ENCODE measurements around the gene MUC16.
"Not testable (repeated sequence)": the region's sequence is repeated elsewhere in the genome, so short reads cannot be mapped to it uniquely, and the experiment has no call there.

MUC16 gene

DNA sequence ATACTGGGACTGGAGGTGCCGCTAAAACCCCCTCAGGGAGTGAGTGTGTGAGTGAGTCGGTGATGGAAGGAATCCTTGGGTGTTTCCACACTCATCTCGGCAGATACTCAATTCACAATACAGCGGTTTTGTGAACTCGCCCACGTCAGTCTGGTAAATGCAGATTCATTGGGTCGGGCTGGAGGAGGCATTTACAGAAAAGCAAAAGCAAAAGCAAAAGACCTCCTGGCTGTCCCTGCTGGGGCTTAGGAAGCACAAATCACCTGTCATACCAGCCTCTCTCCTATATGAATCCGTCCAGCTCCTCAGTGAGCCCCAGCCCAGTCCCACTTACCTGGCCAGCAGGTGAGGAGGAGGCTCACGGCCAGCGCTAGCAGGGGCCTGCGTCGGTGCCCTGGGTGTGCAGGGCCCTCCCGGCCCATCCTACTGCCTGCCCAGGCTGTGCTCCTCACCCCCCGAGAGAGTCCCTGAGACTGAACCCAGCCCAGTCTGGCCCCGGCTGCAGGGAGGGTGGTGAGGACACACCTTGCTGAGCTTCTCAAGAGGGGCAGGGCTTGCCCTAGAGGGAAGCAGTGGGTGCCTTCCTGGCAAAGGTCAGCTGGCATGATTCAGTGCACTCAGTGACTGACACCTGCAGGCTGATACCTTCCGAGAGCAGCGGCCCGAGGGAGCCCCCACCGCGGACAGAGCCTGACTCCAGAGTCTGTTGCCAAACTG is at the start of gene MUC16:
MUC16 (minus strand) TSS at position 475 of the 717 bp plus-strand sequence.
- H3K9me3 Mint-ChIP-seq = peaks cover 8% of the 10 kb centered on the region
- H3K4me1 Mint-ChIP-seq (ENCODE audit: low read depth) = no peaks in the 10 kb centered on the region
- no peaks in the 10 kb centered on the region for H3K36me3 Mint-ChIP-seq (ENCODE audit: low read depth)
- no peak within 1 kb of the TSS for H3K4me3 Mint-ChIP-seq
- H3K27ac Mint-ChIP-seq = no peak within 1 kb of the TSS
- no peaks in the 10 kb centered on the region for H3K27me3 Mint-ChIP-seq (ENCODE audit: low read depth)

DNA sequence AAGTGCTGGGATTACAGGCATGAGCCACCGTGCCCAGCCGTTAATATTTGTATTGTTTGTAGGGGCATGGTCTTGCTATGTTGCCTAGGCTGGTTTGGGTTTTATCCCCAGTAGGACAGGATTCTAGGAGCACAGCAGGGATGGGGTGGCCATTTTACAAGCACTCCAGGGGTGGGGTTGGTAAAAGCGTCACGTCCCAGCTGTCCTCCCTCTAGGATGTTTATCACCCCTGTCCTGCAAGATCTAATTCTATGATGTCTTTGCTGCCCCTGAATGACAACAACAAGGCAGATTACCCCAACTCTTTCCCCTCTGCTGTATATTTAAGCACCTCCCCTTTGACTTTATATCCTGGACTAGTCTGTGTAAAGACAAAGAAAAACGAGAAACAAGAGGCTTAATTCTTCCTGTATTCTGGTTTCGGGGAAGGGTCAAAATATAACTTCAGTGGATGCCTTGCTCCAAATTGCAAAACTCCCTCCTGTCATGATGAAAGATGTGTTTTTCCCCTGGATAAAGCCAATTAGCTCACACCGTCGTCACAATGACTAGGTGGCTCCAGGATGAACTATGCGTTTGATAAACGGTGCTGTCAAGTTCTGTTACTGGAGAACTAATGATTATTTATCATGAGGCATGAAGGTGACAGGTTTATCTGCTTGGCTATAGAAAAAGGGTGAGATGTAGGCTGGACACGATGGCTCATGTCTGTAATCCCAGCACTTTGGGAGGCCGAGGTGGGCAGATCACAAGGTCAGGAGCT is 48.9 kb upstream of the MUC16 start:
- no peaks in the 10 kb centered on the region for H3K4me1 Mint-ChIP-seq (ENCODE audit: low read depth)
- H3K9me3 Mint-ChIP-seq = peaks cover 4% of the 10 kb centered on the region
- no peaks in the 10 kb centered on the region for H3K36me3 Mint-ChIP-seq (ENCODE audit: low read depth)
- H3K27me3 Mint-ChIP-seq (ENCODE audit: low read depth) = no peaks in the 10 kb centered on the region
- no peak overlapping the region for H3K4me3 Mint-ChIP-seq
- no peak overlapping the region for H3K27ac Mint-ChIP-seq

DNA sequence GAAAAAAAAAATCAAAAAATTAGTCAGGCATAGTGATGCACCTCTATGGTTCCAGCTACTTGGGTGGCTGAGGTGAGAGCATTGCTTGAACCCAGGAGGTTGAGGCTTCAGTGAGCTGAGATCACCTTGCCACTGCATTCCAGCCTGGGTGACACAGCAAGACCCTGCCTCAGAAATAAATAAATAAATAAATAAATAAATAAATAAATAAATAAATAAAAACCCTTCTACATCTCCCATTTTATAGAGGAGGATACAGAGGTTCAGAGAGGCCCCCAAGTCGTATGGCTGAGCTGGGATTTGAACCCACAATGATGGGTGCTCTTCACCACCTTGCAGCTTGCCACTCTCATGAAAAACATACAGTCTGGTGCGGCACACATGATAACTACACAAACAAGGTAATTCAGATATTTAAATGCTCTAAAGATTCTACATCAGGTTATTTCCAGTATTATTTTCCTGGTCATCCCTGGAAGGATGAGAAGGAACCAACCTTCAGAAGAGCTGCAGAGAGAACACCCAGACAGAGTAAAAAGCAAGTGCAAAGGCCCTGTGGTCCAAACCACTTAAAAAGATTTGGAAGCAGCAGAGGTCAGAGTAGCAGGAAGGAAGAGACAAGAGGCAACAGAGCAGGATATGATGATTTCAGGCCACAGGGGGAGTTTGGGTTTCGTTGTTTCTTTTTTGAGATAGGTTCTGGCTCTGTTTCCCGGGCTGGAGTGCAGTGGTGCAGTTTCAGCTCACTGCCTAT is 47.5 kb upstream of the MUC16 start:
- peaks cover 4% of the 10 kb centered on the region for H3K9me3 Mint-ChIP-seq
- no peaks in the 10 kb centered on the region for H3K4me1 Mint-ChIP-seq (ENCODE audit: low read depth)
- no peaks in the 10 kb centered on the region for H3K27me3 Mint-ChIP-seq (ENCODE audit: low read depth)
- H3K27ac Mint-ChIP-seq = no peak overlapping the region
- no peak overlapping the region for H3K4me3 Mint-ChIP-seq
- H3K36me3 Mint-ChIP-seq (ENCODE audit: low read depth) = no peaks in the 10 kb centered on the region

DNA sequence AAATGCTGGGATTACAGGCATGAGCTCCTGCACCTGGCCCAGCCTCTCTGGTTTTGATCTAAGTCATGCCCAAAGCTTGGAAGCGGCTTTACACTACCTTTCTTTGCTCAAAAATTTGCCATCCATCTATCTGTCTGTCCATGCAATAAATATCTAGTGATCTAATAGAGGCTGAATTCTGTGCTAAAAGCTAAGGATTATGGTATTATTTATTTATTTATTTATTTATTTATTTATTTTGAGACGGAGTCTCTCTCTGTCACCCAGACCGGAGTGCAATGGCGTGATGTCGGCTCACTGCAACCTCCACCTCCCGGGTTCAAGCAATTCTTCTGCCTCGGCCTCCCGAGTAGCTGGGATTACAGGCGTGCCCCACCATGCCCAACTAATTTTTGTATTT is 45.9 kb upstream of the MUC16 start:
- not testable (repeated sequence) for H3K4me1 Mint-ChIP-seq (ENCODE audit: low read depth); H3K36me3 Mint-ChIP-seq (ENCODE audit: low read depth); H3K9me3 Mint-ChIP-seq; H3K27me3 Mint-ChIP-seq (ENCODE audit: low read depth); H3K27ac Mint-ChIP-seq; H3K4me3 Mint-ChIP-seq

DNA sequence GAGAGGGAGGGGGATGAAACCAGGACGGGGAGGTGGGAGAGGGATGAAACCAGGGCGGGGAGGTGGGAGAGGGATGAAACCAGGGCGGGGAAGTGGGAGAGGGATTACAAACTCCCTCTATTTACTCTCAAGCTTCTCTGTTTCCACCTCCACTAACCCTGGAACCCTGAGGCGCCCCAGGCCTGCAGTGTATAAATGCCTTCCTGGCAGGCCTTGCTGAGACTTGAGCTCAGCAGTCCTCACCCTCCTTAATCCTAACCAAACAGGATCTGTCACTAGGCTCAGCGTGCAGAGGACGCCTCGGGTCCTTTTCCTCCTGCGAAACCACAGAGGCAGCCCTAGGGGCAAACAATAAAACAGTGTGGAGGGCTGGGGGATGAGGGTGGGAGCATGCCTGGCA is 44.6 kb upstream of the MUC16 start:
- H3K36me3 Mint-ChIP-seq (ENCODE audit: low read depth) = no peaks in the 10 kb centered on the region
- H3K27ac Mint-ChIP-seq = no peak overlapping the region
- H3K4me3 Mint-ChIP-seq = no peak overlapping the region
- no peaks in the 10 kb centered on the region for H3K27me3 Mint-ChIP-seq (ENCODE audit: low read depth)
- H3K4me1 Mint-ChIP-seq (ENCODE audit: low read depth) = no peaks in the 10 kb centered on the region
- peaks cover 7% of the 10 kb centered on the region for H3K9me3 Mint-ChIP-seq

DNA sequence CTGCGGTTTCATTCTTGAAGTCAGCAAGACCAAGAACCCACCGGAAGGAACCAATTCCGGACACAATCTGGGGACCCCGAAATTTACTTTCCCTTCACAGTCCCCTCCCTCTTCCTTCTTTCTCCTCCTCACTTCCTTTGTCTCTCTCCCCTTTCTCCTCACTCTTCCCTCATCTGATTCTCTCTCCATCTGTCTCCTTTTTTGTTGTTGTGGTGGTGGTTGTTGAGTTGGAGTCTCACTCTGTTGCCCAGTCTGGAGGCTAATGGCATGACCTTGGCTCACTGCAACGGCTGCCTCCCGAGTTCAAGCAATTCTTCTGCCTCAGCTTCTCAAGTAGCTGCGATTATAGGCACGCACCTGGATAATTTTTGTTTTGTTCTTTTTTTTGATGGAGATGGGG is 44.0 kb upstream of the MUC16 start:
- Mint-ChIP-seq H3K9me3 (peaks cover 7% of the 10 kb centered on the region), H3K36me3 (ENCODE audit: low read depth) (no peaks in the 10 kb centered on the region)

DNA sequence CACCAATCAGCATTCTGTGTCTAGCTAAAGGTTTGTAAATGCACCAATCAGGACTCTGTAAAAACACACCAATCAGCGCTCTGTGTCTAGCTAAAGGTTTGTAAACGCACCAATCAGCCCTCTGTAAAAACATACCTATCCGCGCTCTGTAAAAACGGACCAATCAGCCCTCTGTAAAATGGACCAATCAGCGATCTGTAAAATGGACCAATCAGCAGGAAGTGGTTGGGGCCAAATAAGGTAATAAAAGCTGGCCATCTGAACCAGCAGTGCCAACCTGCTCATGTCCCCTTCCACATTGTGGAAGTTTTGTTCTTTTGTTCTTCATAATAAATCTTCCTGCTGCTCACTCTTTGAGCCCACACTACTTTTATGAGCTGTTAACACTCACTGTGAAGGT is 43.5 kb upstream of the MUC16 start:
- H3K27ac Mint-ChIP-seq; H3K4me1 Mint-ChIP-seq (ENCODE audit: low read depth); H3K9me3 Mint-ChIP-seq; H3K4me3 Mint-ChIP-seq; H3K36me3 Mint-ChIP-seq (ENCODE audit: low read depth); H3K27me3 Mint-ChIP-seq (ENCODE audit: low read depth): not testable (repeated sequence)

More for the DNA sequence above, 44.0 kb upstream of the MUC16 start:
- H3K4me3 Mint-ChIP-seq = no peak overlapping the region
- no peak overlapping the region for H3K27ac Mint-ChIP-seq
- H3K27me3 Mint-ChIP-seq (ENCODE audit: low read depth) = no peaks in the 10 kb centered on the region
- H3K4me1 Mint-ChIP-seq (ENCODE audit: low read depth) = no peaks in the 10 kb centered on the region

DNA sequence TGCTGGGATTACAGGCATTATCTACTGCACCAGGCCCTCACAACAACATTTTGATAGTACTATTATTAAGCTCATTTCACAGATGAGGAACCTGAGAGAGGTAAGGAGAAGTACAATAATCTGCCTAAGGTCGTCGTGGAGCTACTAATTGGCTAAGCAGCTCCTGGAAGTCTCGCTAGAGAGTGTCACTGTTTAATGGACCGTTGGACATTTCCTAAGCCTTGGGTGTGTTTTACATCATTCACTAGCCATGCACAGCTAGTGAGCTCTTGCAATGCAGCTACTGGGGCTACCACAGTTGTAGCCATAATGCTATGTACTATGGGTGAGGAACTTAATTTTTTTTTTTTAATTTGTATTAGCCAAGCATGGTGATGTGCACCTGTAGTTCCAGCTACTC is 42.7 kb upstream of the MUC16 start:
- Mint-ChIP-seq H3K36me3 (ENCODE audit: low read depth) (no peaks in the 10 kb centered on the region), H3K27ac (no peak overlapping the region), H3K27me3 (ENCODE audit: low read depth) (no peaks in the 10 kb centered on the region), H3K9me3 (peaks cover 7% of the 10 kb centered on the region), H3K4me1 (ENCODE audit: low read depth) (no peaks in the 10 kb centered on the region), H3K4me3 (no peak overlapping the region)

DNA sequence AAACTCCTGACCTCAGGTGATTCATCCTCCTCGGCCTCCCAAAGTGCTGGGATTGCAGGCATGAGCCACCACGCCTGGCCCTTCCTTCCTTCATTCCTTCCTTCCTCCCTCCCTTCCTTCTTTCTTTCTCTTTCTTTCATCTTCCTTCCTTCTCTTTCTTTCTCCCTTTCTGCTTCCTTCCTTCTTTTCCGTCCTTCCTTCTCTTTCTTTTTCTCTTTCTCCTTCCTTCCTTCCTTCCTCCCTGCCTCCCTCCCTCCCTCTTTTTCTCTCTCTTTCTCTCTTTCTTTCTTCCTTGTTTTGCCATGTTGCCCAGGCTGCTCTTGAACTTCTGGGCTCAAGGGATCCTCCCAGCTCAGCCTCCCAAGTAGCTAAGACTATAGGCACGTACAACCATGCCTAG is 36.5 kb upstream of the MUC16 start:
- H3K4me1 Mint-ChIP-seq (ENCODE audit: low read depth) = no peaks in the 10 kb centered on the region
- no peaks in the 10 kb centered on the region for H3K27me3 Mint-ChIP-seq (ENCODE audit: low read depth)
- peaks cover 3% of the 10 kb centered on the region for H3K9me3 Mint-ChIP-seq
- no peaks in the 10 kb centered on the region for H3K36me3 Mint-ChIP-seq (ENCODE audit: low read depth)
- H3K4me3 Mint-ChIP-seq = no peak overlapping the region
- H3K27ac Mint-ChIP-seq = no peak overlapping the region

DNA sequence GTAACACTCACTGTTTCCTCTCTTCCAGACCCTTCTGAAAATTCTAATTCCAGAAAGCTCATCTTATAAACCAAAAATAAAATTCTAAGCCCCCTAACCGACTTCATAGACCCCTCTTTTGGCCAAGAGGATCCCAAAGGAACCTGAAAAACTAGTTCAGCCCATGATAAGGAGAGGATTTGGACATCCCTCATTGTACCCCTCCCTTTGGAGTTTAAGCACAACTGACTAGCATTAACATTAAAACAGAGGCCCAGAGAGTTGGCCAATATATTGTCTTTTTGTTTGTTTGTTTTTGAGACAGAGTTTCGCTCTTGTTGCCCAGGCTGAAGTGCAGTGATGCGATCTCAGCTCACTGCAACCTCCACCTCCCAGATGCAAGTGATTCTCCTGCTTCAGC is 34.2 kb upstream of the MUC16 start:
- no peaks in the 10 kb centered on the region for H3K4me1 Mint-ChIP-seq (ENCODE audit: low read depth)
- no peak overlapping the region for H3K4me3 Mint-ChIP-seq
- no peak overlapping the region for H3K27ac Mint-ChIP-seq
- no peaks in the 10 kb centered on the region for H3K36me3 Mint-ChIP-seq (ENCODE audit: low read depth)
- H3K9me3 Mint-ChIP-seq = no peaks in the 10 kb centered on the region
- H3K27me3 Mint-ChIP-seq (ENCODE audit: low read depth) = no peaks in the 10 kb centered on the region

DNA sequence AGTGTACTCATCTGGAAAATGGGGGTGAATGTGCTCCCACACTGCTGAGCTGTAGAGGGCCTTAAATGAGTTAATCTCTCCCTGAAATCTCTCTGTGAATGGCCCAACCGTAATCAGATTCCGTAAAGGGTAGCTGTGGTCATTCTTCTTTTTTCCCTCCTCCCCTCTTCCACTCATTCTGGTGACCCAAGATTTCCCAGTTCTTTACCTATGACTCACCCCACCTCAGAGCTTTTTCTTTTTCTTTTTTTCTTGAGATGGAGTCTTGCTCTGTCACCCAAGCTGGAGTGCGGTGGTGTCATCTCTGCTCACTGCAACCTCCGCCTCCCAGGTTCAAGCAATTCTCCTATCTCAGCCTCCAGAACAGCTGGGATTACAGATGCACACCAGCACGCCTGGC is 33.3 kb upstream of the MUC16 start:
- H3K36me3 Mint-ChIP-seq (ENCODE audit: low read depth) = no peaks in the 10 kb centered on the region
- H3K27me3 Mint-ChIP-seq (ENCODE audit: low read depth) = no peaks in the 10 kb centered on the region
- no peaks in the 10 kb centered on the region for H3K9me3 Mint-ChIP-seq
- no peak overlapping the region for H3K27ac Mint-ChIP-seq
- no peak overlapping the region for H3K4me3 Mint-ChIP-seq
- no peaks in the 10 kb centered on the region for H3K4me1 Mint-ChIP-seq (ENCODE audit: low read depth)

DNA sequence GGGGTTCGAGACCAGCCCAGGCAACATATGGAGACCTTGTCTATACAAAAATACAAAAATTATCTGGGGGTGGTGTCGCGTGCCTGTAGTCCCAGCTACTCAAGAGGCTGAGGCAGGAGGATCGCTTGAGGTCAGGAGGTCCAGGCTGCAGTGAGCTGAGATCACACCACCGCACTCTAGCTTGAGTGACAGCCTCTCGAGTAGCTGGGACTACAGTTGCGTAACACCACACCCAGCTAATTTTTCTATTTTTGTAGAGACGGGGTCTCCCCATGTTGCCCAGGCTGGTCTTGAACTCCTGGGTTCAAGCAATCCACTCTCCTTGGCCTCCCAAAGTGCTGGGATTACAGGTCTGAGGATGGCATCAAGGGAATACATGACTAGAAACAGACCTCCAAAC is 30.8 kb upstream of the MUC16 start:
- H3K27me3 Mint-ChIP-seq (ENCODE audit: low read depth) = no peaks in the 10 kb centered on the region
- H3K4me3 Mint-ChIP-seq = no peak overlapping the region
- H3K27ac Mint-ChIP-seq = no peak overlapping the region
- no peaks in the 10 kb centered on the region for H3K36me3 Mint-ChIP-seq (ENCODE audit: low read depth)
- no peaks in the 10 kb centered on the region for H3K9me3 Mint-ChIP-seq
- no peaks in the 10 kb centered on the region for H3K4me1 Mint-ChIP-seq (ENCODE audit: low read depth)

DNA sequence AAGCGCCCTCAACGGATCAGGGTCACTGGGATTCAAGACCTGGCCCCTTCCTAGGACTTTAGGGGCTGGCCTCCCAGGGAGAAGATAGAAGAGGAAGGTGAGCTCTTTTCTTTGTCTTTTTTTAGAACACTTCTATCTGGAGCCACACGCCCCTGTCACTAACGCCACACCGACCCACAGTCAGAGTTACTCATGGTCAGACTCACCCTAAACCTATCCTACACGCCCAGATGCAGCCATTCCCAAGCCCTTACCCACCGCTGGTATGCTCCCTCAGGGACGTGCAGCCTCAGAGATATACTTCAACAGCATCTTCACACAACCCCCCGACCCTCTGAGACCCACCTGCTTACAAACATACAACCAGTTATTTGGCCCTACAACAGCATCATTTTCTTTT is 29.9 kb upstream of the MUC16 start:
- Mint-ChIP-seq H3K4me3 (no peak overlapping the region), H3K27me3 (ENCODE audit: low read depth) (no peaks in the 10 kb centered on the region), H3K27ac (no peak overlapping the region), H3K36me3 (ENCODE audit: low read depth) (no peaks in the 10 kb centered on the region), H3K4me1 (ENCODE audit: low read depth) (no peaks in the 10 kb centered on the region), H3K9me3 (no peaks in the 10 kb centered on the region)

DNA sequence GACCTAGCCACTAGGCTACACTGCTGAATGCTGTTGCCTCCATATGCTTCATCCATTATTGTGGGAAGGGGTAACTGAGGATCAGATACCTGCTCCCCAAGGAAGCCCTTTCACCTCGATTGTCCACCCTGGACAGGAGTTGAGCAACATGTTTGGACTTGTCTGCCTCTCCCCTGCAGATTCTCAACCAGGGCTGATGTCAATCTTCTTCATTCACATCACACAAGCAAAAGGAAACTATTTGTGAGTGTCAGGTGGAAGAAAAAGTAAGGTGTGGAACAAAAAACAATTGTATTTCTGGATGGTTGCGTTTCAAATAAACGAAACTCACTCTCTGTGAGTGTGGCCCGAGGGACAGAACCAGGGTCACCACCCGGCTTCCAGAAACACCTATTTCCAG is 29.5 kb upstream of the MUC16 start:
- no peaks in the 10 kb centered on the region for H3K9me3 Mint-ChIP-seq
- H3K27ac Mint-ChIP-seq = no peak overlapping the region
- H3K27me3 Mint-ChIP-seq (ENCODE audit: low read depth) = no peaks in the 10 kb centered on the region
- H3K4me1 Mint-ChIP-seq (ENCODE audit: low read depth) = no peaks in the 10 kb centered on the region
- H3K36me3 Mint-ChIP-seq (ENCODE audit: low read depth) = no peaks in the 10 kb centered on the region
- H3K4me3 Mint-ChIP-seq = no peak overlapping the region

Data from T-helper 1 cell treated with Interleukin-12 subunit alpha and Interleukin-12 subunit beta and Interleukin-4 antibody, amounts not matched to agents 30 μg/mL and 1 μg/mL, for 36 hours (primary cell).